ENCODE data around the gene PUS7. TPM values are rescaled to one million over a fixed set of nuclear protein-coding genes. Genes with fewer than 3 reads are reported as not detected.
"Not testable (repeated sequence)": the region's sequence is repeated elsewhere in the genome, so short reads cannot be mapped to it uniquely, and the experiment has no call there.

Gene PUS7
- 22.5 TPM for polyA plus RNA-seq (2012; ENCODE audit: missing spikeins)

- FAIRE-seq = peak; percentile 81
- DNase-seq (ENCODE audit: insufficient read length) = peak; percentile 92
- 0 out of 2 replicates have a peak, but pooled peaks have one; percentile 58 for TF ChIP-seq TAF1 (IDR thresholded peaks at IDR 0.05; ENCODE audit: borderline replicate concordance, low read depth, low read length)
- TF ChIP-seq POLR2AphosphoS5 (IDR thresholded peaks at IDR 0.05; ENCODE audit: low read depth, low read length) = peak; percentile 88
- TF ChIP-seq POLR2A (IDR thresholded peaks at IDR 0.05; ENCODE audit: low read depth, low read length) = peak; percentile 91
Observed at GRCh38 chr7:105521717-105522463, at the start of gene PUS7. Gene PUS7, minus strand, starts transcription at chr7:105522271. Its CDS starts 13,759 bp downstream, at chr7:105508512.

- FAIRE-seq (no peak), DNase-seq (ENCODE audit: insufficient read length) (no peak)
- TF ChIP-seq POLR2A (IDR thresholded peaks at IDR 0.05; ENCODE audit: low read depth, low read length) (no peak), POLR2AphosphoS5 (IDR thresholded peaks at IDR 0.05; ENCODE audit: low read depth, low read length) (no peak), TAF1 (IDR thresholded peaks at IDR 0.05; ENCODE audit: borderline replicate concordance, low read depth, low read length) (no peak)
Observed at GRCh38 chr7:105567821-105568220, 45.8 kb upstream of the PUS7 start.

- FAIRE-seq = no peak
- DNase-seq (ENCODE audit: insufficient read length) = no peak
- TF ChIP-seq POLR2AphosphoS5 (IDR thresholded peaks at IDR 0.05; ENCODE audit: low read depth, low read length) (no peak), POLR2A (IDR thresholded peaks at IDR 0.05; ENCODE audit: low read depth, low read length) (no peak), TAF1 (IDR thresholded peaks at IDR 0.05; ENCODE audit: borderline replicate concordance, low read depth, low read length) (no peak)
Observed at GRCh38 chr7:105567024-105567423, 45.0 kb upstream of the PUS7 start.

- DNase-seq (ENCODE audit: insufficient read length) (no peak), FAIRE-seq (no peak)
- TF ChIP-seq POLR2A (IDR thresholded peaks at IDR 0.05; ENCODE audit: low read depth, low read length) (no peak), TAF1 (IDR thresholded peaks at IDR 0.05; ENCODE audit: borderline replicate concordance, low read depth, low read length) (no peak), POLR2AphosphoS5 (IDR thresholded peaks at IDR 0.05; ENCODE audit: low read depth, low read length) (no peak)
Observed at GRCh38 chr7:105565190-105565589, 43.1 kb upstream of the PUS7 start.

- TF ChIP-seq POLR2A (IDR thresholded peaks at IDR 0.05; ENCODE audit: low read depth, low read length) = no peak
- TF ChIP-seq TAF1 (IDR thresholded peaks at IDR 0.05; ENCODE audit: borderline replicate concordance, low read depth, low read length) = no peak
- TF ChIP-seq POLR2AphosphoS5 (IDR thresholded peaks at IDR 0.05; ENCODE audit: low read depth, low read length) = no peak
- DNase-seq (ENCODE audit: insufficient read length) = no peak
- no peak for FAIRE-seq
Observed at GRCh38 chr7:105559926-105560325, 37.9 kb upstream of the PUS7 start.

GRCh38 chr7:105538339-105538738 is 16.3 kb upstream of the PUS7 start:
- no peak for FAIRE-seq
- DNase-seq (ENCODE audit: insufficient read length) = no peak
- no peak for TF ChIP-seq TAF1 (IDR thresholded peaks at IDR 0.05; ENCODE audit: borderline replicate concordance, low read depth, low read length)

- DNase-seq (ENCODE audit: insufficient read length) (no peak), FAIRE-seq (no peak)
- TF ChIP-seq TAF1 (IDR thresholded peaks at IDR 0.05; ENCODE audit: borderline replicate concordance, low read depth, low read length) (no peak), POLR2AphosphoS5 (IDR thresholded peaks at IDR 0.05; ENCODE audit: low read depth, low read length) (no peak), POLR2A (IDR thresholded peaks at IDR 0.05; ENCODE audit: low read depth, low read length) (no peak)
Observed at GRCh38 chr7:105532709-105533460, 10.8 kb upstream of the PUS7 start.

- TF ChIP-seq POLR2AphosphoS5 (IDR thresholded peaks at IDR 0.05; ENCODE audit: low read depth, low read length) (peak; percentile 98), POLR2A (IDR thresholded peaks at IDR 0.05; ENCODE audit: low read depth, low read length) (peak; percentile 99), TAF1 (IDR thresholded peaks at IDR 0.05; ENCODE audit: borderline replicate concordance, low read depth, low read length) (peak; percentile 95)
- peak; percentile 95 for FAIRE-seq
- DNase-seq (ENCODE audit: insufficient read length) = peak; percentile 80
Observed at GRCh38 chr7:105531792-105532671, 10.0 kb upstream of the PUS7 start, which contains the start of gene RINT1. Gene RINT1, plus strand, starts transcription at chr7:105532201. Its CDS starts 115 bp downstream, at chr7:105532316.

GRCh38 chr7:105530546-105530945 is 8.5 kb upstream of the PUS7 start:
- no peak for TF ChIP-seq POLR2AphosphoS5 (IDR thresholded peaks at IDR 0.05; ENCODE audit: low read depth, low read length)
- no peak for TF ChIP-seq TAF1 (IDR thresholded peaks at IDR 0.05; ENCODE audit: borderline replicate concordance, low read depth, low read length)
- TF ChIP-seq POLR2A (IDR thresholded peaks at IDR 0.05; ENCODE audit: low read depth, low read length) = no peak
- no peak for FAIRE-seq
- DNase-seq (ENCODE audit: insufficient read length) = no peak

GRCh38 chr7:105530126-105530525 is 8.1 kb upstream of the PUS7 start:
- no peak for FAIRE-seq
- DNase-seq (ENCODE audit: insufficient read length) = no peak
- no peak for TF ChIP-seq POLR2AphosphoS5 (IDR thresholded peaks at IDR 0.05; ENCODE audit: low read depth, low read length)
- no peak for TF ChIP-seq POLR2A (IDR thresholded peaks at IDR 0.05; ENCODE audit: low read depth, low read length)
- TF ChIP-seq TAF1 (IDR thresholded peaks at IDR 0.05; ENCODE audit: borderline replicate concordance, low read depth, low read length) = no peak

GRCh38 chr7:105527737-105528136 is 5.7 kb upstream of the PUS7 start:
- DNase-seq (ENCODE audit: insufficient read length); FAIRE-seq: not testable (repeated sequence)

Data from GM12892 (cell line).